MM.1S (cell line): ENCODE data around the gene CABP4.

Experiments
- DNase-seq: peaks from one replicate; pipeline ENCODE4 v3.0.0-alpha.2; 2015
- H2AFZ ChIP-seq: fragments of 300-600 bp; sonication (generic); 2 replicates; pipeline ENCODE4 v1.6.0; 2016; ENCODE audit warnings: antibody characterized with exemption, low read length
- H3F3A ChIP-seq: fragments of 300-600 bp; sonication (generic); 2 replicates; pipeline ENCODE4 v1.6.1; 2016; ENCODE audit warnings: mild to moderate bottlenecking, antibody characterized with exemption, low read length, moderate library complexity, mixed read lengths; ENCODE audit not compliant: insufficient read depth
- H3K27ac ChIP-seq: fragments of 300-600 bp; sonication (generic); 2 replicates; pipeline ENCODE4 v1.5.1; 2016; ENCODE audit warnings: mild to moderate bottlenecking, low read length
- H3K27me3 ChIP-seq: fragments of 300-600 bp; sonication (generic); replicated peaks from 2 replicates; pipeline ENCODE4 v1.6.0; 2016; ENCODE audit warnings: low read length; ENCODE audit not compliant: insufficient read depth
- H3K36me3 ChIP-seq: fragments of 300-600 bp; sonication (generic); replicated peaks from 2 replicates; pipeline ENCODE4 v1.6.1; 2016; ENCODE audit warnings: mild to moderate bottlenecking, low read length, mixed read lengths; ENCODE audit not compliant: insufficient read depth
- H3K4me1 ChIP-seq: fragments of 300-600 bp; sonication (generic); 2 replicates; pipeline ENCODE4 v1.6.1; 2016; ENCODE audit warnings: low read length, mixed read lengths
- H3K4me2 ChIP-seq: fragments of 300-600 bp; sonication (generic); 2 replicates; pipeline ENCODE4 v1.6.0; 2016; ENCODE audit warnings: low read depth, low read length
- H3K4me3 ChIP-seq: fragments of 300-600 bp; sonication (generic); 2 replicates; pipeline ENCODE4 v1.5.1; 2016; ENCODE audit warnings: low read length, mixed read lengths
- H3K79me2 ChIP-seq: fragments of 300-600 bp; sonication (generic); 2 replicates; pipeline ENCODE4 v1.6.1; 2016; ENCODE audit warnings: mixed run types, low read length, mixed read lengths
- H3K9ac ChIP-seq: fragments of 300-600 bp; sonication (generic); 2 replicates; pipeline ENCODE4 v1.6.1; 2016; ENCODE audit warnings: low read length, mixed read lengths
- H3K9me2 ChIP-seq: fragments of 300-600 bp; sonication (generic); replicated peaks from 2 replicates; pipeline ENCODE4 v1.6.1; 2016; ENCODE audit warnings: mild to moderate bottlenecking, low read length, mixed read lengths; ENCODE audit not compliant: insufficient read depth
- H3K9me3 ChIP-seq: fragments of 300-600 bp; sonication (generic); replicated peaks from 2 replicates; pipeline ENCODE4 v1.6.1; 2016; ENCODE audit warnings: mild to moderate bottlenecking, low read length, mixed read lengths; ENCODE audit not compliant: insufficient read depth
- H4K20me1 ChIP-seq: fragments of 300-600 bp; sonication (generic); 2 replicates; pipeline ENCODE4 v1.6.1; 2016; ENCODE audit warnings: mild to moderate bottlenecking, low read length, moderate library complexity, mixed read lengths; ENCODE audit not compliant: insufficient read depth
- CTCF ChIP-seq: fragments of 300-600 bp; sonication (generic); IDR thresholded peaks from 2 replicates; pipeline ENCODE4 v1.5.1; 2016; ENCODE audit warnings: antibody characterized with exemption, low read length, mixed read lengths
- EZH2 ChIP-seq: fragments of 300-600 bp; sonication (generic); optimal IDR thresholded peaks from 2 replicates; pipeline ENCODE3; 2017; ENCODE audit warnings: low read depth, mild to moderate bottlenecking, antibody characterized with exemption, low read length, mixed read lengths
- EZH2phosphoT487 ChIP-seq: fragments of 300-600 bp; sonication (generic); IDR thresholded peaks from 2 replicates; pipeline ENCODE4 v1.6.1; 2018; ENCODE audit warnings: antibody characterized with exemption, low read length

The CABP4 gene

GRCh38 chr11:67438158-67438902, 16.8 kb upstream of the CABP4 start:
- DNase-seq: no peak

GRCh38 chr11:67439321-67440228, 15.6 kb upstream of the CABP4 start:
- H3K4me2 ChIP-seq: no peak overlapping the region
- peaks cover 4% of the 10 kb centered on the region; the same call in 1 of the 2 replicates for H3K4me1 ChIP-seq
- no peaks in the 10 kb centered on the region for H4K20me1 ChIP-seq
- H3K27ac ChIP-seq: no peak overlapping the region
- TF ChIP-seq EZH2 (no peak), EZH2phosphoT487 (no peak), CTCF (peak; percentile 19)
- no peak overlapping the region for H2AFZ ChIP-seq
- no peak overlapping the region for H3K9ac ChIP-seq
- no peak overlapping the region for H3K4me3 ChIP-seq
- H3K27me3 ChIP-seq: no peaks in the 10 kb centered on the region
- H3K36me3 ChIP-seq: no peaks in the 10 kb centered on the region
- no peaks in the 10 kb centered on the region for H3F3A ChIP-seq
- no peaks in the 10 kb centered on the region for H3K9me3 ChIP-seq
- H3K79me2 ChIP-seq: no peaks in the 10 kb centered on the region
- DNase-seq: no peak
- no peaks in the 10 kb centered on the region for H3K9me2 ChIP-seq

More at GRCh38 chr11:67438158-67438902, 16.8 kb upstream of the CABP4 start:
- Histone ChIP-seq H3K4me3 (no peak overlapping the region), H3K9me2 (no peaks in the 10 kb centered on the region), H3K9me3 (no peaks in the 10 kb centered on the region), H3K79me2 (no peaks in the 10 kb centered on the region), H3K9ac (no peak overlapping the region), H3F3A (no peaks in the 10 kb centered on the region), H3K4me1 (no peaks in the 10 kb centered on the region), H3K27ac (no peak overlapping the region), H3K27me3 (no peaks in the 10 kb centered on the region), H3K4me2 (no peak overlapping the region), H3K36me3 (no peaks in the 10 kb centered on the region), H4K20me1 (no peaks in the 10 kb centered on the region), H2AFZ (no peak overlapping the region)
- TF ChIP-seq EZH2phosphoT487 (no peak), CTCF (no peak), EZH2 (no peak)

- Histone ChIP-seq H2AFZ (no peak overlapping the region), H3F3A (no peaks in the 10 kb centered on the region), H3K79me2 (no peaks in the 10 kb centered on the region), H3K9me3 (no peaks in the 10 kb centered on the region), H3K27ac (no peak overlapping the region), H3K4me1 (peaks cover 4% of the 10 kb centered on the region; the same call in 1 of the 2 replicates), H3K4me3 (no peak overlapping the region), H3K36me3 (no peaks in the 10 kb centered on the region), H3K9me2 (no peaks in the 10 kb centered on the region), H3K4me2 (no peak overlapping the region), H4K20me1 (no peaks in the 10 kb centered on the region), H3K9ac (no peak overlapping the region), H3K27me3 (no peaks in the 10 kb centered on the region)
- TF ChIP-seq CTCF: no peak
- TF ChIP-seq EZH2phosphoT487: no peak
- no peak for TF ChIP-seq EZH2
- DNase-seq: no peak
Measured at GRCh38 chr11:67440229-67441097, 14.7 kb upstream of the CABP4 start.
